D721Med (cell line): Measurements from ENCODE around the gene NDUFAB1.
"Not testable (repeated sequence)": the region's sequence is repeated elsewhere in the genome, so short reads cannot be mapped to it uniquely, and the experiment has no call there.

Source experiments
- DNase-seq: peaks from one replicate; pipeline ENCODE4 v3.0.0; 2011; ENCODE audit warnings: low spot score; ENCODE audit not compliant: insufficient read length
- FAIRE-seq: peaks from 2 replicates; lab custom pipeline; 2011; peaks lifted over from hg19 to GRCh38; lab: Jason Lieb, UNC
- TF ChIP-seq, protein P1 (sequence below): IDR thresholded peaks from 2 replicates; pipeline ENCODE4 v1.5.1; 2012; ENCODE audit warnings: mild to moderate bottlenecking, control low read depth; ENCODE audit not compliant: insufficient read depth; ENCODE audit errors: missing control alignments

Gene NDUFAB1

DNA sequence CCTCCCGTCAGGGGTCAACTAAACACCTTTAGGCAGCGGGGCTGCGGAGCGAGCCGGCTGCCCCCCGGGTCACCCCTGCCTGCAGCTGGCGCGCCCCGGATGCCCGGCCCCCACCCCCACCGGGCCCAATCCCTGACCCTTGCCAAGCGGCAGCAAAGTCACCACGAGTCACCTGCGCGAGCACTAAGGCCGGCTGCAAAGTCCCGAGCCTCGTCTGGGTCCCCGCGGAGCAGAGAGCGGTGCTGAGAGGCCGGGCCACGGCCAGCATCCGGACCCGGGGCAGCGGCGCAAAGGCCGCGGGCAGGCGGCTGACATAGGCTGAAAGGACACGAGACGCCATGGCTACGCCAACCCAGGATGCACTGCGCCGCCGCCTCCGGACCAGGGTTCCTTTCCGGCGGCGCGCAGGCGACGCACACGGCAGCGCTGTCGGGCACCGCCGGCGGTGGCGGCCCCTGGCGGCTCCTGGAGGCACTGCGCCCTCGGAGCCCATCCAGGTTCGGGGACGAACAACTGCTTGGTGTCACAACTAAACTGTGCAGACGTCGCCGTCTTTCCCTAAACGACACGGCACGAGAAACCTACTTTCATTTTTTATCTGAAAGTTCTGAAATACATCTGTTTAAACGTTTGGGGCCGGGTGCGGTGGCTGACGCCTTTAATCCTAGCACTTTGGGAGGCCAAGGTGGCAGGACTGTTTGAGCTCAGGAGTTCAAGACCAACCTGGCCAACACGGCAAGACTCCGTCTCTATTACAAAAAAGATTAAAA lies at the start of gene NDUFAB1:
NDUFAB1 (minus strand) TSS at position 366 of the 770 bp plus-strand sequence; CDS start at position 340, 26 bp downstream.
- no peak for FAIRE-seq
- DNase-seq: peak; percentile 47
- TF ChIP-seq, protein P1, sequence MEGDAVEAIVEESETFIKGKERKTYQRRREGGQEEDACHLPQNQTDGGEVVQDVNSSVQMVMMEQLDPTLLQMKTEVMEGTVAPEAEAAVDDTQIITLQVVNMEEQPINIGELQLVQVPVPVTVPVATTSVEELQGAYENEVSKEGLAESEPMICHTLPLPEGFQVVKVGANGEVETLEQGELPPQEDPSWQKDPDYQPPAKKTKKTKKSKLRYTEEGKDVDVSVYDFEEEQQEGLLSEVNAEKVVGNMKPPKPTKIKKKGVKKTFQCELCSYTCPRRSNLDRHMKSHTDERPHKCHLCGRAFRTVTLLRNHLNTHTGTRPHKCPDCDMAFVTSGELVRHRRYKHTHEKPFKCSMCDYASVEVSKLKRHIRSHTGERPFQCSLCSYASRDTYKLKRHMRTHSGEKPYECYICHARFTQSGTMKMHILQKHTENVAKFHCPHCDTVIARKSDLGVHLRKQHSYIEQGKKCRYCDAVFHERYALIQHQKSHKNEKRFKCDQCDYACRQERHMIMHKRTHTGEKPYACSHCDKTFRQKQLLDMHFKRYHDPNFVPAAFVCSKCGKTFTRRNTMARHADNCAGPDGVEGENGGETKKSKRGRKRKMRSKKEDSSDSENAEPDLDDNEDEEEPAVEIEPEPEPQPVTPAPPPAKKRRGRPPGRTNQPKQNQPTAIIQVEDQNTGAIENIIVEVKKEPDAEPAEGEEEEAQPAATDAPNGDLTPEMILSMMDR: peak; percentile 80

- FAIRE-seq (no peak), DNase-seq (no peak)
- TF ChIP-seq, protein P1: no peak
Observed at GRCh38 chr16:23642246-23642774, 46.2 kb upstream of the NDUFAB1 start.

GRCh38 chr16:23640931-23641765 lies 45.0 kb upstream of the NDUFAB1 start, which contains the start of the genes DCTN5 and PALB2:
Gene DCTN5, plus strand, starts transcription at chr16:23641466. Its CDS starts 77 bp downstream, at chr16:23641543.
Gene PALB2, minus strand, starts transcription at chr16:23641310. Its CDS starts 153 bp downstream, at chr16:23641157.
- TF ChIP-seq, protein P1: no peak
- FAIRE-seq (no peak), DNase-seq (peak; percentile 75)

GRCh38 chr16:23640615-23640930 lies 44.5 kb upstream of the NDUFAB1 start:
- TF ChIP-seq, protein P1: no peak
- DNase-seq (peak; percentile 28), FAIRE-seq (no peak)

DNA sequence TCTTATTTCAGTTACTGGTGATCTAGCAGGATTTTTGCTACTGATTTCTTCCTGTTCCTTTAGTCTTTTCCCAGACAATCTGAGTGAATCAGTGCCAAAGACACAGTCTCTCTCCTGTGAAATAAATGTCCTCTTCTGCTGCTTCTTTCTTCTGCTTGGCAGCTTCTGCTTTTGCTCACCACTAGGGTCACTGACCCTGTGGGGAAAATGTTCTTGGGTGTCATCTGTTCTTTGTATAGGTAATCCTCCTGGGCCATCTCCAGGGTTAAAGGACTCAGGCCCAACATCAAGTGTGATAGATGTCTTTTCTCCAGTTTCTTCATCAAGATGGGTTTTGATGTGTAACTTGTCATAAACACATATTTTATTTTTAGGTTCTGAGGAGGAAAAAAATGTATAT lies 39.8 kb upstream of the NDUFAB1 start:
- no peak for DNase-seq
- no peak for FAIRE-seq
- TF ChIP-seq, protein P1: no peak

GRCh38 chr16:23634461-23635036 lies 38.4 kb upstream of the NDUFAB1 start:
- FAIRE-seq (no peak), DNase-seq (no peak)
- TF ChIP-seq, protein P1: no peak

DNA sequence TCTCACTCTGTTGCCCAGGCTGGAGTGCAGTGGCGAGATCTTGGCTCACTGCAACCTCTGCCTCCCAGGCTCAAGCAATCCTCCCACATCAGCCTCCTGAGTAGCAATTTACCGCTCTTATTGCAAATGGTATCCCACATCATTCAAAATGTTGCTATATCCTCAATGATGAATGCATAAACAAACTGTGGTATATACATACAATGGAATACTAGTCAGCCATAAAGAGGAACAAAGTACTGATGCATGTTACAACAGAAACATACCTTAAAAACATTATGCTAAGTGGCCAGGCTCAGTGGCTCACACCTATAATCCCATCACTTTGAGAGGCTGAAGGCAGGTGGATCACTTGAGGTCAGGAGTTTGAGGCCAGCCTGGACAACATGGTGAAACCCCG lies 35.8 kb upstream of the NDUFAB1 start:
- not testable (repeated sequence) for DNase-seq, FAIRE-seq
